ENCODE results near the gene MRO. TPM values are rescaled to one million over a fixed set of nuclear protein-coding genes. Genes with fewer than 3 reads are reported as not detected.

Gene MRO
- total RNA-seq, 2 experiments from 2014 or later: not detected

DNA sequence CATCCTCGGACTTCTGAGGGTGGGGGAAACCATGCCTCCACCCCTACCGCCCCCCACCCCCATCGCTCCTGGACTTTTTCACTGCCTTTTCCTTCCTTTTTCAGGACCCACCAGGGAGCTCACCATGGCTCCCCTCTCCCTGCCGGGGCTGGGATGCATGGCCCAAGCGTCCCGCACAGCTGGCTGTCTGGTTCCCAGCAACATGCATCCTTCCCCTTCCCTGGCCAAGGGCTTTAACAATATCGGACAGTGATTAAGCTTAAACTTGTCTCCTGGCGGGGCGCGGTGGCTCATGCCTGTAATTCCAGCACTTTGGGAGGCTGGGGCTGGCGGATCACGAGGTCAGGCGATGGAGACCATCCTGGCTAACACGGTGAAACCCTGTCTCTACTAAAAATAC is 44.1 kb downstream of the MRO start:
- no peak for DNase-seq
- peaks cover 31% of the 10 kb centered on the region for H3K27me3 Mint-ChIP-seq
- POLR2A ChIA-PET: no interaction called here
- no peak overlapping the region for H3K27ac Mint-ChIP-seq
- no peaks in the 10 kb centered on the region for H3K4me1 Mint-ChIP-seq
- no peak overlapping the region for H3K4me3 Mint-ChIP-seq
- no peaks in the 10 kb centered on the region for H3K36me3 Mint-ChIP-seq (ENCODE audit: low read depth)
- H3K9me3 Mint-ChIP-seq: no peaks in the 10 kb centered on the region
- CTCF ChIA-PET: no interaction called here

GRCh38 chr18:50775207-50775606 is 44.6 kb downstream of the MRO start:
- H3K27me3 Mint-ChIP-seq: peaks cover 28% of the 10 kb centered on the region
- POLR2A ChIA-PET: no interaction called here
- DNase-seq: no peak
- peaks cover 3% of the 10 kb centered on the region for H3K9me3 Mint-ChIP-seq
- CTCF ChIA-PET: no interaction called here
- H3K27ac Mint-ChIP-seq: no peak overlapping the region
- H3K4me3 Mint-ChIP-seq: no peak overlapping the region
- H3K4me1 Mint-ChIP-seq: no peaks in the 10 kb centered on the region
- H3K36me3 Mint-ChIP-seq (ENCODE audit: low read depth): no peaks in the 10 kb centered on the region

GRCh38 chr18:50769463-50769862 is 50.4 kb downstream of the MRO start:
- H3K9me3 Mint-ChIP-seq: peaks cover 29% of the 10 kb centered on the region
- ChIA-PET POLR2A (no interaction called here), CTCF (no interaction called here)
- DNase-seq: no peak
- H3K27ac Mint-ChIP-seq: no peak overlapping the region
- H3K4me1 Mint-ChIP-seq: no peaks in the 10 kb centered on the region
- no peaks in the 10 kb centered on the region for H3K36me3 Mint-ChIP-seq (ENCODE audit: low read depth)
- H3K4me3 Mint-ChIP-seq: no peak overlapping the region
- peaks cover 16% of the 10 kb centered on the region for H3K27me3 Mint-ChIP-seq

DNA sequence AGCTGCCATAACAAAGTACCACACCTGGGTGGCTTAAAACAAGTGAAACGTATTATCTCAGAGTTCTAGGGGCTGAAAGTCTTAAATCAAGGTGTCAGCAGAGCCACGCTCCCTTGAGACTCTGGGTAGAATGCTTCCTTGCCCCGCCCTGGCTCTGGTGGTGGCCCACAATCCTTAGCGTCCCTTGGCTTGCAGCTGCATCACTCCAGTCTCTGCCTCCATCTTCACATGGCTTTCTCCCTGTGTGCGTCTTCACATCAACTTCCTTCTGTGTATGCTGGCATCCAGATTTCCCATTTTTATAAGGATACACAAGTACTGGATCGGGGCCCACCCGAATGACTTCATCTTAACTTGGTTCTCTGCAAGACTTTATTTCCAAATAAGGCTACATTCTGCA is 62.5 kb downstream of the MRO start:
- no peak for DNase-seq
- Mint-ChIP-seq H3K9me3 (no peaks in the 10 kb centered on the region), H3K27me3 (peaks cover 14% of the 10 kb centered on the region), H3K4me3 (no peak overlapping the region), H3K36me3 (ENCODE audit: low read depth) (no peaks in the 10 kb centered on the region), H3K4me1 (no peaks in the 10 kb centered on the region), H3K27ac (no peak overlapping the region)
- CTCF ChIA-PET: no interaction called here
- POLR2A ChIA-PET: no interaction called here

GRCh38 chr18:50754297-50754696 is 65.5 kb downstream of the MRO start:
- Mint-ChIP-seq H3K36me3 (ENCODE audit: low read depth) (no peaks in the 10 kb centered on the region), H3K4me3 (no peak overlapping the region), H3K27me3 (peaks cover 17% of the 10 kb centered on the region), H3K4me1 (no peaks in the 10 kb centered on the region), H3K9me3 (no peaks in the 10 kb centered on the region), H3K27ac (no peak overlapping the region)
- CTCF ChIA-PET: interaction anchor here (1.7 kb wide), 1 partner anchor 9 kb away, joined by 4 read pairs; no protein-coding TSS in a partner anchor
- POLR2A ChIA-PET: no interaction called here
- DNase-seq: no peak

- no peaks in the 10 kb centered on the region for H3K36me3 Mint-ChIP-seq (ENCODE audit: low read depth)
These were observed 66.5 kb downstream of the MRO start for GRCh38 chr18:50753311-50753710.

GRCh38 chr18:50751947-50752346 is 67.9 kb downstream of the MRO start:
- no peaks in the 10 kb centered on the region for H3K36me3 Mint-ChIP-seq (ENCODE audit: low read depth)
- ChIA-PET CTCF (no interaction called here), POLR2A (no interaction called here)
- H3K27me3 Mint-ChIP-seq: peaks cover 13% of the 10 kb centered on the region
- no peak overlapping the region for H3K4me3 Mint-ChIP-seq
- no peak for DNase-seq
- H3K27ac Mint-ChIP-seq: no peak overlapping the region
- H3K9me3 Mint-ChIP-seq: no peaks in the 10 kb centered on the region
- no peaks in the 10 kb centered on the region for H3K4me1 Mint-ChIP-seq

More at GRCh38 chr18:50753311-50753710, 66.5 kb downstream of the MRO start:
- no peak for DNase-seq
- Mint-ChIP-seq H3K27ac (no peak overlapping the region), H3K27me3 (peaks cover 13% of the 10 kb centered on the region), H3K4me1 (no peaks in the 10 kb centered on the region), H3K9me3 (no peaks in the 10 kb centered on the region), H3K4me3 (no peak overlapping the region)
- CTCF ChIA-PET: interaction anchor here (0.7 to 1.7 kb wide), 2 partner anchors 10 to 331 kb away, joined by 3 to 4 read pairs; no protein-coding TSS in a partner anchor
- POLR2A ChIA-PET: no interaction called here

DNA sequence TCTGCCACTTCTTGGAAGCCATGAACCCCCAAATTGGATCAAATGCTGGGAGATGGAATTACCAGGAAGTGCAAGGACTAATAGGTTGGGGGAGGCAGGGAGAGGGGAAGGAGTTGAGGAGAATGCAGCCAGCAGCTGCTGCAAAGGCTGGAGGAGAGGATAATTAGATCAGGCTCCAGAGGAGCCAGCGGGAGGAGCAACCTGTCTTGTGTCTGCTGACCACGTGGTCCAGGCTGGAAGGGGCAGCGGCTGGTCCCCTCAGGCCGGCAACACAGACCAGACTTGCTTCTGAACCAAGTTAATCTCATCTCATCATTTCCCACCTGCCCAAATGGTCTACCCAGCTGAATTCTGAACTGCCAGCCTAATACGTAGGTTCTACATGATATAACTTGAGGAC is 68.3 kb downstream of the MRO start:
- Mint-ChIP-seq H3K4me1 (no peaks in the 10 kb centered on the region), H3K27me3 (peaks cover 12% of the 10 kb centered on the region), H3K27ac (no peak overlapping the region), H3K9me3 (no peaks in the 10 kb centered on the region), H3K36me3 (ENCODE audit: low read depth) (no peaks in the 10 kb centered on the region), H3K4me3 (no peak overlapping the region)
- ChIA-PET POLR2A (no interaction called here), CTCF (no interaction called here)
- no peak for DNase-seq

- H3K27me3 Mint-ChIP-seq: peaks cover 7% of the 10 kb centered on the region
- CTCF ChIA-PET: no interaction called here
- POLR2A ChIA-PET: no interaction called here
- H3K4me1 Mint-ChIP-seq: no peaks in the 10 kb centered on the region
- H3K4me3 Mint-ChIP-seq: no peak overlapping the region
- DNase-seq: no peak
- no peak overlapping the region for H3K27ac Mint-ChIP-seq
- no peaks in the 10 kb centered on the region for H3K9me3 Mint-ChIP-seq
- H3K36me3 Mint-ChIP-seq (ENCODE audit: low read depth): no peaks in the 10 kb centered on the region
These were observed 69.3 kb downstream of the MRO start for GRCh38 chr18:50750546-50750945.

GRCh38 chr18:50749945-50750344 is 69.9 kb downstream of the MRO start:
- no peak overlapping the region for H3K4me3 Mint-ChIP-seq
- no peaks in the 10 kb centered on the region for H3K4me1 Mint-ChIP-seq
- no peaks in the 10 kb centered on the region for H3K9me3 Mint-ChIP-seq
- POLR2A ChIA-PET: no interaction called here
- DNase-seq: no peak
- peaks cover 7% of the 10 kb centered on the region for H3K27me3 Mint-ChIP-seq
- H3K27ac Mint-ChIP-seq: no peak overlapping the region
- H3K36me3 Mint-ChIP-seq (ENCODE audit: low read depth): no peaks in the 10 kb centered on the region
- CTCF ChIA-PET: no interaction called here

DNA sequence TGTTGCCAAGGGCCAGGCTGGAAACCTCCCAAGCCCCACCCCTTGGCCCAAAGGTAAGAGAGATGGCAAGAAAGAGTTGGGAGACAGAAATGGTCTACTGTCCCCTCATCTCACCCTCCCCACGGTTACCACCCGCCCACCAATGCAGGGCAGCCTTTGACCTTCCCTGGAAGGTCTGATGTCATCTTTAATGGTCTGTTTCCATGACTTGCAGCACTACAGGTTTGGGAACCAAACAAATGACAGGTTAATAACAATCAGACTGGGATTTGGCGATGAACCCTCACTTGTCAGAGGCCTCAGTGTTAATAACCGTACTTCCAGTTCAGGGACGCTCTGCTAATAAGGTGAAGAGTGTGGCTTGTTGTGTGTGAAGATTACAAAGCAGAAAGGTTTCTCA is 70.4 kb downstream of the MRO start:
- Mint-ChIP-seq H3K4me1 (no peaks in the 10 kb centered on the region), H3K27me3 (peaks cover 7% of the 10 kb centered on the region), H3K4me3 (no peak overlapping the region), H3K27ac (no peak overlapping the region), H3K36me3 (ENCODE audit: low read depth) (no peaks in the 10 kb centered on the region), H3K9me3 (no peaks in the 10 kb centered on the region)
- ChIA-PET CTCF (no interaction called here), POLR2A (no interaction called here)
- no peak for DNase-seq

DNA sequence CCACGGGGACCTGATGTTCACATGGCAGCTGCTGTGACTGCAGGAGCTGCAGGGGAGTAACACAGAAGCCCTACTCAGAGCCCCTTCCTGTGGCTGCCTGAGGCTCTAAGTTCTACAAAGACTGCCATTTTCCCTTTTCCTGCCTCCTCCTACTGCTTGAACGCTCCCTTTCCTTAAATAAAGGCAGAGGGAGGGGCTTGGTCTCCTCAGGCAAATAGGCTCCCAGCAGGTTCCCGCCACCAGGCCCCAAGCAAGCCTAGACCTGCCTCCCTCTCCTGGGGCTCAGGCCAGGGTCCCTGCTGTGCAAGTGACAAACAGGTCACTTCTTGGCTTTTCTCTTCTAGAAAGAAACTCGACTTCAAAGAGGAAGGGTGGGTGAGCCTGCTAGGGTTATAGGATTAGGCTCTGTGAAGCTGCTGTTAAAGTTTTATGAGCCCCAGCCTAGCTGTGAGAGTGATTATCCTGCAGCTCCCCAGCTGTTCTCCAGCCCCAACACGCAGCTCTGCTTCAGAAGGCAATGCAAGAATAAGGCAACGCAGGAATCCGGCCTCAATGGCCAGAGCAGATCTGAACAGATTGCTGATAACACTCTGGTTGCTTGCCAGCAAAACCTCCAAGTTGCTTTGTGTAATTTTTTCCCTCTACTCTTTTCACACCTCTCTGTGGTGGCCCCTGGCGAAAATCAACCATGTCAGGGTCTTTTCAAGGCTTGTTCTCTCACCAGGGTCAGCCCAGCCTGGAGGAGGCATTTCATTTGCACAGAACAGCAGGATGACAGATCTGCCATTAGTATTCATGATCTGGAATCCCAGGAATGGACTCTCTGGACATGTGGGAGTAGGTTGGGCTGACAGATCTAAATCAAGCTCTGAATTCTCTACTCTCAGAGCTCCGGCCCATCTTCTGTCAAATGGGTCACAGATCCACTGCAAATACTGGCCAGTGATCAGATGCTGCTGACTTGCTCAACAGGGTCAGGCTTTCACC is 71.3 kb downstream of the MRO start:
- H3K4me1 Mint-ChIP-seq: no peaks in the 10 kb centered on the region
- no peak overlapping the region for H3K4me3 Mint-ChIP-seq
- H3K27me3 Mint-ChIP-seq: peaks cover 13% of the 10 kb centered on the region
- no peaks in the 10 kb centered on the region for H3K9me3 Mint-ChIP-seq
- H3K36me3 Mint-ChIP-seq (ENCODE audit: low read depth): no peaks in the 10 kb centered on the region
- DNase-seq: no peak
- H3K27ac Mint-ChIP-seq: no peak overlapping the region
- POLR2A ChIA-PET: no interaction called here
- CTCF ChIA-PET: no interaction called here

- no peak overlapping the region for H3K4me3 Mint-ChIP-seq
- no peak overlapping the region for H3K27ac Mint-ChIP-seq
- no peaks in the 10 kb centered on the region for H3K4me1 Mint-ChIP-seq
- POLR2A ChIA-PET: no interaction called here
- CTCF ChIA-PET: no interaction called here
- H3K9me3 Mint-ChIP-seq: no peaks in the 10 kb centered on the region
- no peaks in the 10 kb centered on the region for H3K36me3 Mint-ChIP-seq (ENCODE audit: low read depth)
- H3K27me3 Mint-ChIP-seq: peaks cover 13% of the 10 kb centered on the region
- no peak for DNase-seq
These were observed 72.0 kb downstream of the MRO start for GRCh38 chr18:50747849-50748242.

DNA sequence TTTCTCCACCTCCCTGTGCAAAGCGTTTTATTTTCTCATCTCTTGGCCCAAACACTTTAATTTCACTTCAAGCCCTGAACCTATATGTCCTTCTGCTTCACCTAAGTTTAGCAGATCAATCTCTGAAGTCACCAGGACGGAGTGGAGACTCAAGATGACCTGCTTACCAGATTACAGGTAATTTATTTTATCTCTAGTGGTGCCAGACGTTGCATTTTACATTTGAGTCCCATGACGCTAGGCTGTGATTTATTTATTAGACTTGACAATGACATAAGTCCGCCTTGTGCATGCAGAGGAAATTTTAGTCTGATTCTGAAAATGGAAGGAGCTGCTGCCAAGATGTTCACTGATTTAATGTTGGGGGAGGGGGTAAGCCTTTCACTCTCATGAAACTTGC is 73.9 kb downstream of the MRO start:
- H3K4me1 Mint-ChIP-seq: no peaks in the 10 kb centered on the region
- no peak overlapping the region for H3K4me3 Mint-ChIP-seq
- H3K36me3 Mint-ChIP-seq (ENCODE audit: low read depth): no peaks in the 10 kb centered on the region
- ChIA-PET POLR2A (no interaction called here), CTCF (no interaction called here)
- H3K9me3 Mint-ChIP-seq: no peaks in the 10 kb centered on the region
- no peak overlapping the region for H3K27ac Mint-ChIP-seq
- H3K27me3 Mint-ChIP-seq: peaks cover 11% of the 10 kb centered on the region
- DNase-seq: no peak
